Tibial artery (tissue), 4 donors: ENCODE data around the gene CAPZA3.
"Not testable (repeated sequence)": the region's sequence is repeated elsewhere in the genome, so short reads cannot be mapped to it uniquely, and the experiment has no call there.

Experiments
- DNase-seq, 2 donors: peaks; one replicate each; pipeline ENCODE4 v3.0.0-alpha.2; 2019
- H3K27ac ChIP-seq, 2 donors: fragments of 200-600 bp; sonication (generic) in 1 of 2; 1 replicate in 1 of 2; 2 replicates in 1 of 2; pipeline ENCODE4 v1.5.1; 2018 to 2019; ENCODE audit warnings: mild to moderate bottlenecking in 1 of 2
- H3K27me3 ChIP-seq, 2 donors: fragments of 200-600 bp; sonication (generic) in 1 of 2; one replicate each; pipeline versions ENCODE4 v1.5.1 to v1.6.0; 2016 to 2019
- H3K36me3 ChIP-seq, 3 donors: fragments of 200-600 bp; sonication (generic) in 2 of 3; one replicate each; pipeline ENCODE4 v1.5.1; 2016 to 2019; ENCODE audit warnings: mild to moderate bottlenecking in 2 of 3
- H3K4me1 ChIP-seq, 4 donors: fragments of 200-600 bp; sonication (generic) in 2 of 4; 1 replicate in 3 of 4; 2 replicates in 1 of 4; pipeline ENCODE4 v1.5.1; 2016 to 2019
- H3K4me3 ChIP-seq, 2 donors: fragments of 200-600 bp; sonication (generic) in 1 of 2; 1 replicate in 1 of 2; 2 replicates in 1 of 2; pipeline ENCODE4 v1.5.1; 2018 to 2019; ENCODE audit warnings: mild to moderate bottlenecking in 2 of 2
- H3K9me3 ChIP-seq, 3 donors: fragments of 200-600 bp; sonication (generic) in 1 of 3; one replicate each; pipeline ENCODE4 v1.5.1; 2016 to 2019
- CTCF ChIP-seq, 2 experiments: fragments of 200-600 bp in 1 of 2; fragments of 450-650 bp in 1 of 2; IDR thresholded peaks; one replicate each; pipeline ENCODE4 v1.5.1; 2017 to 2019; ENCODE audit warnings: antibody characterized with exemption in 2 of 2, mild to moderate bottlenecking in 1 of 2, moderate library complexity in 1 of 2
- intact Hi-C: fragments of 100-400 bp; cut with DNase I; formaldehyde crosslinking; loops from one replicate; pipeline ENCODE4 v1.15.0; 2023; ENCODE audit warnings: low total_unique reads

CAPZA3 gene

GRCh38 chr12:18754124-18754707 is 16.3 kb downstream of the CAPZA3 start:
- Histone ChIP-seq H3K27me3 (no peaks in the 10 kb centered on the region), H3K4me1 (no peaks in the 10 kb centered on the region), H3K27ac (no peak overlapping the region), H3K4me3 (no peak overlapping the region), H3K9me3 (no peaks in the 10 kb centered on the region), H3K36me3 (no peaks in the 10 kb centered on the region)
- DNase-seq = no peak
- no peak for TF ChIP-seq CTCF (IDR thresholded peaks at IDR 0.05)
- intact Hi-C loops = no loop called here

GRCh38 chr12:18755341-18755740 is 17.4 kb downstream of the CAPZA3 start:
- no peak for TF ChIP-seq CTCF (IDR thresholded peaks at IDR 0.05)
- Histone ChIP-seq H3K27me3 (no peaks in the 10 kb centered on the region), H3K9me3 (no peaks in the 10 kb centered on the region), H3K4me3 (no peak overlapping the region), H3K4me1 (no peaks in the 10 kb centered on the region), H3K36me3 (no peaks in the 10 kb centered on the region), H3K27ac (no peak overlapping the region)
- DNase-seq = no peak
- intact Hi-C loops = no loop called here

- H3K27me3 ChIP-seq, DNase-seq, H3K4me1 ChIP-seq, H3K36me3 ChIP-seq, H3K27ac ChIP-seq, H3K9me3 ChIP-seq, intact Hi-C loops, H3K4me3 ChIP-seq: not testable (repeated sequence)
Measured at GRCh38 chr12:18766479-18766878, 28.6 kb downstream of the CAPZA3 start.

GRCh38 chr12:18782827-18783226 is 44.9 kb downstream of the CAPZA3 start:
- Histone ChIP-seq H3K9me3 (peaks cover 0 to 5% (median 0%) of the 10 kb centered on the region in 3 donors), H3K27ac (no peak overlapping the region), H3K4me1 (no peaks in the 10 kb centered on the region), H3K4me3 (no peak overlapping the region), H3K36me3 (no peaks in the 10 kb centered on the region), H3K27me3 (no peaks in the 10 kb centered on the region)
- DNase-seq = no peak
- intact Hi-C loops = no loop called here
- no peak for TF ChIP-seq CTCF (IDR thresholded peaks at IDR 0.05)

GRCh38 chr12:18785465-18785864 is 47.5 kb downstream of the CAPZA3 start:
- H3K27ac ChIP-seq, H3K4me3 ChIP-seq, H3K4me1 ChIP-seq, H3K36me3 ChIP-seq, intact Hi-C loops, H3K27me3 ChIP-seq, DNase-seq, H3K9me3 ChIP-seq: not testable (repeated sequence)
